H9 (cell line): Measurements from ENCODE around the gene ATAD3B. TPM values are rescaled to one million over a fixed set of nuclear protein-coding genes. Genes with fewer than 3 reads are reported as not detected.

Experiments
- DNase-seq: peaks from one replicate; pipeline ENCODE4 v3.0.0-alpha.2; 2017
- H2AFZ ChIP-seq: one replicate; pipeline ENCODE4 v1.6.1; 2013; ENCODE audit warnings: mild to moderate bottlenecking, low read length, control low read depth, moderate library complexity
- H2AK5ac ChIP-seq: 2 replicates; pipeline ENCODE4 v1.6.1; 2013; ENCODE audit warnings: low read length, control low read depth, mixed read lengths; ENCODE audit not compliant: insufficient read length
- H2BK120ac ChIP-seq: one replicate; pipeline ENCODE4 v1.6.1; 2013; ENCODE audit warnings: low read depth, mild to moderate bottlenecking, low read length, control low read depth, inconsistent platforms; ENCODE audit not compliant: poor library complexity, severe bottlenecking
- H2BK12ac ChIP-seq: 2 replicates; pipeline ENCODE4 v1.6.1; 2013; ENCODE audit warnings: low read length, control low read depth, mixed read lengths, low read depth; ENCODE audit not compliant: insufficient read length
- H2BK15ac ChIP-seq: 2 replicates; pipeline ENCODE4 v1.6.1; 2013; ENCODE audit warnings: low read depth, low read length, control low read depth
- H2BK20ac ChIP-seq: one replicate; pipeline ENCODE4 v1.6.1; 2013; ENCODE audit warnings: low read depth, mild to moderate bottlenecking, low read length, control low read depth, inconsistent platforms; ENCODE audit not compliant: poor library complexity, severe bottlenecking
- H2BK5ac ChIP-seq: 2 replicates; pipeline ENCODE4 v1.6.1; 2013; ENCODE audit warnings: low read length, control low read depth, mixed read lengths; ENCODE audit not compliant: insufficient read length
- H3K14ac ChIP-seq: 2 replicates; pipeline ENCODE4 v1.6.1; 2013; ENCODE audit warnings: low read length, control low read depth; ENCODE audit not compliant: insufficient read depth
- H3K18ac ChIP-seq: 2 replicates; pipeline ENCODE4 v1.6.1; 2013; ENCODE audit warnings: low read depth, mild to moderate bottlenecking, mixed read lengths, low read length, control low read depth; ENCODE audit not compliant: insufficient read length
- H3K23ac ChIP-seq: 2 replicates; pipeline ENCODE4 v1.6.1; 2013; ENCODE audit warnings: low read length, control low read depth, mixed read lengths, low read depth; ENCODE audit not compliant: insufficient read length
- H3K23me2 ChIP-seq: 2 replicates; pipeline ENCODE4 v1.6.1; 2013; ENCODE audit warnings: low read depth, mild to moderate bottlenecking, mixed read lengths, low read length, control low read depth; ENCODE audit not compliant: insufficient read length, poor library complexity, severe bottlenecking
- H3K27ac ChIP-seq: 2 replicates; pipeline ENCODE4 v1.5.1; 2013; ENCODE audit warnings: low read length, control low read depth, mixed read lengths, low read depth; ENCODE audit not compliant: insufficient read length
- H3K27me3 ChIP-seq: 2 replicates; pipeline ENCODE4 v1.6.1; 2013; ENCODE audit warnings: low read length, control low read depth, inconsistent platforms; ENCODE audit not compliant: insufficient read depth
- H3K4ac ChIP-seq: 2 replicates; pipeline ENCODE4 v1.6.1; 2013; ENCODE audit warnings: low read depth, mild to moderate bottlenecking, control low read depth, inconsistent platforms, low read length, moderate library complexity
- H3K4me1 ChIP-seq: 2 replicates; pipeline ENCODE4 v1.6.1; 2013; ENCODE audit warnings: low read length, control low read depth, inconsistent platforms; ENCODE audit not compliant: insufficient read depth
- H3K4me2 ChIP-seq: 2 replicates; pipeline ENCODE4 v1.6.1; 2013; ENCODE audit warnings: low read length, control low read depth, mixed read lengths; ENCODE audit not compliant: insufficient read length, insufficient read depth
- H3K56ac ChIP-seq: 2 replicates; pipeline ENCODE4 v1.6.1; 2013; ENCODE audit warnings: low read depth, mild to moderate bottlenecking, mixed read lengths, low read length, control low read depth; ENCODE audit not compliant: insufficient read length
- H3K79me1 ChIP-seq: 2 replicates; pipeline ENCODE4 v1.6.1; 2013; ENCODE audit warnings: low read depth, mild to moderate bottlenecking, moderate library complexity, low read length, control low read depth, inconsistent platforms; ENCODE audit not compliant: insufficient read depth, poor library complexity, severe bottlenecking
- H3K79me2 ChIP-seq: 2 replicates; pipeline ENCODE4 v1.6.1; 2013; ENCODE audit warnings: low read length, control low read depth, inconsistent platforms; ENCODE audit not compliant: insufficient read depth
- H3K9ac ChIP-seq: 2 replicates; pipeline ENCODE4 v1.6.1; 2013; ENCODE audit warnings: low read length, control low read depth, mixed read lengths; ENCODE audit not compliant: insufficient read length; ENCODE audit errors: extremely low read depth
- H3K9me3 ChIP-seq: one replicate; pipeline ENCODE4 v1.6.1; 2013; ENCODE audit warnings: low read depth, low read length, inconsistent platforms; ENCODE audit not compliant: control insufficient read depth
- H3T11ph ChIP-seq: one replicate; pipeline ENCODE4 v1.6.1; 2013; ENCODE audit warnings: mild to moderate bottlenecking, low read length, control low read depth, inconsistent platforms
- H4K20me1 ChIP-seq: one replicate; pipeline ENCODE4 v1.6.1; 2013; ENCODE audit not compliant: control insufficient read depth, insufficient read length, insufficient read depth
- H4K5ac ChIP-seq: 2 replicates; pipeline ENCODE4 v1.6.1; 2013; ENCODE audit warnings: low read depth, mild to moderate bottlenecking, mixed read lengths, low read length, control low read depth; ENCODE audit not compliant: insufficient read length
- H4K8ac ChIP-seq: replicated peaks from 2 replicates; pipeline ENCODE4 v1.6.1; 2013; ENCODE audit warnings: low read length, control low read depth, mixed read lengths, low read depth; ENCODE audit not compliant: insufficient read length
- H4K91ac ChIP-seq: 2 replicates; pipeline ENCODE4 v1.6.1; 2013; ENCODE audit warnings: low read depth, mild to moderate bottlenecking, moderate library complexity, mixed read lengths, low read length, control low read depth; ENCODE audit not compliant: insufficient read length
- H3K27ac Mint-ChIP-seq, 3 experiments: 2 replicates in 2 of 3; 3 replicates in 1 of 3; pipeline ENCODE4 v1.8.0; 2020 to 2021; ENCODE audit warnings: mixed read lengths in 3 of 3, mild to moderate bottlenecking in 1 of 3, moderate library complexity in 1 of 3
- H3K27me3 Mint-ChIP-seq: 2 replicates; pipeline ENCODE4 v1.8.0; 2021; ENCODE audit warnings: low read depth, mild to moderate bottlenecking, moderate library complexity, mixed read lengths
- H3K36me3 Mint-ChIP-seq, 3 experiments: 2 replicates in 2 of 3; 3 replicates in 1 of 3; pipeline ENCODE4 v1.8.0; 2020 to 2021; ENCODE audit warnings: low read depth in 3 of 3, mixed read lengths in 3 of 3; ENCODE audit not compliant: insufficient read depth in 1 of 3
- H3K4me1 Mint-ChIP-seq, 2 experiments: 2 replicates each; pipeline ENCODE4 v1.8.0; 2020; ENCODE audit warnings: mixed read lengths in 2 of 2
- H3K4me3 Mint-ChIP-seq, 2 experiments: 2 replicates in 1 of 2; 3 replicates in 1 of 2; pipeline ENCODE4 v1.8.0; 2020 to 2021; ENCODE audit warnings: mild to moderate bottlenecking in 2 of 2, mixed read lengths in 2 of 2, moderate library complexity in 1 of 2
- H3K9me3 Mint-ChIP-seq, 2 experiments: 2 replicates in 1 of 2; 3 replicates in 1 of 2; pipeline ENCODE4 v1.8.0; 2020; ENCODE audit warnings: mild to moderate bottlenecking in 2 of 2, mixed read lengths in 2 of 2, moderate library complexity in 1 of 2
- CTCF ChIP-seq: fragments of 200-600 bp; sonication (generic); conservative IDR thresholded peaks from 3 replicates; pipeline ENCODE4 v1.8.0; 2021; ENCODE audit warnings: antibody characterized with exemption, mild to moderate bottlenecking
- WGBS: extraction: QIAGEN DNeasy Blood & Tissue Kit; methylation state at CpG from one replicate; pipeline ENCODE4 v1.1.7; 2013; ENCODE audit warnings: missing lambda C conversion rate, low lambda C conversion rate, mixed read lengths; ENCODE audit not compliant: insufficient read length; ENCODE audit errors: extremely low coverage; 5-methylcytosine and 5-hydroxymethylcytosine counted together
- total RNA-seq: library from RNA; stranded (reverse); gene quantifications from 2 replicates; pipeline ENCODE4 v1.2.1, GENCODE V29; 2021

Gene ATAD3B
- total RNA-seq, 1 experiment from 2014 or later, result 78.6 TPM

DNA sequence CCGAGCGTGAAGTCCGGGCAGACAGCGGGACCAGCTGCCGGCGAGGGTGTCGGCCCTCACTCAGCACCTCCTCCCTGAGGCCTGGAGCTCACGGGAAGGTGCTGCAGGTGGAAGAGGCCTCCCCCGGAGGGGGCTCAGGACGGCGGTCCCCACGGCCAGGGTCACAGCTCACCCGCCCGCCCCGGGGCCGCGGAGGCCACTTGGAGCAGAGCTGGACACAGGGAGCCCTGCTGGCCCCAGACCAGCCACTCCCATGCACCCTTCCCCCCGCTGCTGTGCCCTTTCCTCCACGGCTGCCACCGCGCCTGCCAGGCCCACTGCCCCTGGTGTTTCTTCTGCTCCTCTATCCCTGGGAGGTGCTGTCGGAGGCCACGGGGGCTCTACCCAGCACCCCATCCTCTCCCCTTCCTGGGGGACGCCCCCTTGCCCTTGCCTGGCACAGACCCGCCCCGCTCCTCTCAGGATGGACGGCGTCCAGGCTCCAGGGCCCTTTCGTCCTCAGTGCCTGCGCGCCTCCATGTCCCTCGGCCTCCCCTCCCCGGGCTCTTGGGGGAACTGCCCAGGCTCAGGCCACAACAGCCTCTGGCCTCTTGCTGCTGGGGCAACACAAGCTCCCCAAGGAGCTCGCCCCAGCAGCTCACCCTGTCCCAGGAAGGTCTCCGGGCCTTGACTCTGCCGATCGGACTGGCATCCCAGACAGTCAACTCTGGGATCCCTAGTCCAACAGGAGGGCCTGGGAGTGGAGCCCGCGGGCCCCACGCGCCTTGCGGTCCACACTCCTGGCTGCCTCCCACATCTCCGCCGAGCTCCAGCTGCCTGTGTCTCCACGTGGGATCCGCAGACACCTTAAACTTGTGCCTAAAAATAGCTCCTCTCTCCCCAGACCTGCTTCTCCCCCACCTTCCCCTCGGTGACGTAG is 64.7 kb downstream of the ATAD3B start:
- no peaks in the 10 kb centered on the region for H3K9me3 ChIP-seq
- Mint-ChIP-seq H3K4me3 (no peak overlapping the region; a peak in 1 of 5 replicates), H3K27ac (peak overlapping the region; percentile 84 to 93 (median 85); a peak in 5 of 7 replicates), H3K9me3 (peaks cover 4 to 5% of the 10 kb centered on the region in 2 experiments; a peak in 4 of 5 replicates), H3K36me3 (peaks cover 5 to 17% (median 10%) of the 10 kb centered on the region in 3 experiments), H3K27me3 (no peaks in the 10 kb centered on the region), H3K4me1 (peaks cover 0 to 4% of the 10 kb centered on the region in 2 experiments; a peak in 2 of 4 replicates)
- WGBS, result no CpG with 5 or more reads among the region's 48 CpGs
- no peak overlapping the region for H3K4me2 ChIP-seq
- no peaks in the 10 kb centered on the region for H3K4me1 ChIP-seq
- no peak overlapping the region for H4K5ac ChIP-seq
- no peak overlapping the region for H3K9ac ChIP-seq
- no peak for DNase-seq
- no peak overlapping the region for H2BK20ac ChIP-seq
- no peak overlapping the region for H4K91ac ChIP-seq
- no peak overlapping the region for H3T11ph ChIP-seq
- H3K4ac ChIP-seq, result no peak overlapping the region
- H2BK15ac ChIP-seq, result no peak overlapping the region
- H2AK5ac ChIP-seq, result no peak overlapping the region
- H3K27me3 ChIP-seq, result no peaks in the 10 kb centered on the region
- H2BK12ac ChIP-seq, result no peak overlapping the region
- no peak overlapping the region for H3K56ac ChIP-seq
- no peak for TF ChIP-seq CTCF
- H3K27ac ChIP-seq, result no peak overlapping the region
- H3K18ac ChIP-seq, result no peak overlapping the region
- no peak overlapping the region for H3K14ac ChIP-seq
- no peak overlapping the region for H3K23ac ChIP-seq
- no peaks in the 10 kb centered on the region for H3K79me1 ChIP-seq
- H2BK5ac ChIP-seq, result no peak overlapping the region
- no peaks in the 10 kb centered on the region for H4K20me1 ChIP-seq
- H2BK120ac ChIP-seq, result no peak overlapping the region
- H2AFZ ChIP-seq, result no peak overlapping the region
- no peak overlapping the region for H4K8ac ChIP-seq
- peaks cover 7% of the 10 kb centered on the region for H3K23me2 ChIP-seq
- no peaks in the 10 kb centered on the region for H3K79me2 ChIP-seq
